HG03139 (cell line): ENCODE data around the gene TMEM74B.
"Not testable (repeated sequence)": the region's sequence is repeated elsewhere in the genome, so short reads cannot be mapped to it uniquely, and the experiment has no call there.

Experiments
- ATAC-seq: cut with Tn5 transposase; IDR thresholded peaks from one replicate; pipeline ENCODE4 v1.9.1; 2021; ENCODE audit not compliant: unreplicated experiment

The TMEM74B gene

DNA sequence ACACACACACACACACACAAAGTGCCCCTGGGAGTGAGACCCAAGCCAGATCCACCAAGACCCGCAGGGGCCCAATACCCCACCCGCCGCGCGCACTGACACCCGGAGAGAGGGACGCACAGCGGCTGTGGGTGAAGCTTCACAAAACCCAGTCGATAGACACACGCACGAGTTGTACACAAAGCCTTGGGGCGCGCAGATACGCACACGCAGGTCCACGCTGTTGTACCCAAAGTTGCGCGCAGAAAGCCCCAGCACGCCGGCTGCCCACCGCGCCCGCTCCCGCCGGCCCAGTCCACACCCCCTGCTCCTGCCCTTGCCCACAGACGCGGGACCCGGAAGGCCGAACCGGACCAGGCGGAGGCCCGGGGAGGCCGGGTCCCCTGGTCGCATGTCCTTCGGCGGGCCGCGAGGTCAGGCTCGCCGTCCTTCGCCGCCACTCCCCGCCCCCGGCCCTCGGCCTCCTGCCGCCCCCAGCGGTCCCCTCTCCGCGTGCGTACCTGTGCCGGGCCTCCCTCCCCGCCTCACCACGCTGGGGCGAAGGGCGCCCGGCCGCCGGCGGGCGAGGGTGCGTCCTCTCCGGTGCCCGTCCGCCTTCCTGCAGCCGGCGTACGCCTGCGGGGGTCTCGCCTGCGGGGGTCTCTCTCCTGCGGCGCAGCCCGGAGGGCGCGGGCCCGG is at the start of gene TMEM74B:
TMEM74B (minus strand) TSS at position 344 of the 678 bp plus-strand sequence. CDS start 1,180 bp downstream, outside the sequence.
- no peak for ATAC-seq

DNA sequence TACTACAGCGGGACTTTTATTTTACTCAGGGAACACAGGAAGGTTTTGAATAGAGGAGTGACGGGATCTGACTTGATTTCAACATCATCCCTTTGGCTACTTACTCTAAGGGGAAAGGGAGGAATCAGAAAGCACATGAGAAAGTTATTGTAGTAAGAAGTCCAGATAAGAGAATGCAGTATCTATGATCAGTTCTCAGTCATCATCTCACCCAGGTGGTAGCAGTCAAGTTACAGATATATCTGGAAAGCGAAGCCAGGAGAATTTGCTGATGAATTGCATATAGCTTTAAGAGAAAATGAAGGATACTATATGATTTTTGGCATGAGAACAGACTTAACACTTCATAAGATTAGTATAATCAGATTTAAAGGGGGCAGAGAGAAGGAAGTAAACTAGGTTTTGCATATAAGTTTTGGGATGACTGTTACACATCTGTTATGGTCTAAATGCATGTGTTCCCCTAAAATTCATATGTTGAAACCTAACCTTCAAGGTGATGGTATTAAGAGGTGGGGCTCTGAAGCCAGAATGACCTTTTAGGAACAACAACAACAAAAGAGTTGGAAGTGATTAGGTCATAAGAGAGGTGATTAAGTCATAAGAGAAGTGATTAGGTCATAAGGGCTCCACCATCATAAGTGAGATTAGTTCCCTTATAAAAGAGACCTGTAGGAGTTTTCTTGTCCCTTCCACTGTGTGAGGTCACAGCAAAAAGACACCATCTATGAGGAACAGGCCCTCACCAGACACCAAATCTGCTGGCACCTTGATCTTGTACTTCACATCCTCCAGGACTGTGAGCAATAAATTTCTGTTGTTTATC is 47.7 kb upstream of the TMEM74B start:
- no peak for ATAC-seq

DNA sequence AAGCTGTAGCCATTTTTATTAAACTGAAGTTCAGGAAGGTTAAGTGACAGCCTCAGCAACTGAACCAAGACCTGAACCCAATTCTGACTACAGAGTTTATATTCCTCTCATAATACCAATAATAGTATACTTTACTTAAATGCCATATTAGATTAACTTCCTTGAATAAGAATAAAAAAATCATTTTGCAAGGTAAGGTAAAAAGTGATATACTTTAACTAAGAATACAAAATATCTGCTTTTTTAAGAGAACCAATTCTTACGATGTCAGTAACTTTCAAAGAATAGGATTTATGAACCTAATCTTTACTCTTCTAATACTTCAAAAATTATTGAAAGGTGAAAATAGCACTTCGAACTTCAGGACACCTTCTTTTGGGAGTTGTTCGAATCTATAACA is 44.8 kb upstream of the TMEM74B start:
- ATAC-seq, result no peak

DNA sequence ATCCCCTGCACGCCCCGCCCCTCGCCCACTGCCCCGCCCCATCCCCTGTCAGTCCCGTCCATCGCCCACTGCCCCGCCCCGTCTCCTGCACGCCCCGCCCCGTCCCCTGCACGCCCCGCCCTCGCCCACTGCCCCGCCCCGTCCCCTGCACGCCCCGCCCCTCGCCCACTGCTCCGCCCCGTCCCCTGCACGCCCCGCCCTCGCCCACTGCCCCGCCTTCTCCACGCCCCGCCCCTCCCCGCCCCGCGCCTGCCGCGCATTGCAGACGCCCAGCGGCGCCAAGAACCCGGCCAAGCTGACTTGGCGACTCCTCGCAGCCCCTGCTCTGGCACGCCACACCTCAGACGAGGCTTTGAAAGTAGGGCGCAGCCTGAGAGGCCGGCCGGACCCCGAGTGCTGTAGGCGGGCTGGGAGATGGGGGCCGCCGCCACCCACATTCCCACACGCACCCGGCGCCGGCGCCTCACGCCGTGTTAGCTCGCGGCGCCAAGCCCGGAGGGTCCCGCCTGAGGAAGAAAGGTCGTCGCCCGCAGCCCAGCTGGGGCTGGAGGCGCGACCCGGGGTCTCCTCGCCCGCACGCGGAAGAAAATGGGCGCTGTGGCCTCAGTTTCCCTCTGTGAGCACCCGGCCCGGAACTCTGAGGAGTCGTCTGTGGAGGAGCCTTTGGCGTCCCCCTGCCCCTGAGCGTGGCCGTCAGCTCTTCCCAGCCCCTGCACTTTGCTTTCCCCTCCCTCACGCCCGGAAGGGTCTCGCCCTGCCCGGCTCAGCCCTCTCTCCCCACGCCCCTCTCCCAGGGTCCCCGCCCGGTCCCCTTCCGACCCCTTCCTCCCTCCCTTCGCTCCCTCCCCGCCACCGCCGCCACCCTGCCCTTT is 41.2 kb upstream of the TMEM74B start, which contains the start of gene RAD21L1:
RAD21L1 (plus strand) TSS at position 262 of the 872 bp plus-strand sequence. CDS start 2,410 bp downstream, outside the sequence.
- no peak for ATAC-seq

DNA sequence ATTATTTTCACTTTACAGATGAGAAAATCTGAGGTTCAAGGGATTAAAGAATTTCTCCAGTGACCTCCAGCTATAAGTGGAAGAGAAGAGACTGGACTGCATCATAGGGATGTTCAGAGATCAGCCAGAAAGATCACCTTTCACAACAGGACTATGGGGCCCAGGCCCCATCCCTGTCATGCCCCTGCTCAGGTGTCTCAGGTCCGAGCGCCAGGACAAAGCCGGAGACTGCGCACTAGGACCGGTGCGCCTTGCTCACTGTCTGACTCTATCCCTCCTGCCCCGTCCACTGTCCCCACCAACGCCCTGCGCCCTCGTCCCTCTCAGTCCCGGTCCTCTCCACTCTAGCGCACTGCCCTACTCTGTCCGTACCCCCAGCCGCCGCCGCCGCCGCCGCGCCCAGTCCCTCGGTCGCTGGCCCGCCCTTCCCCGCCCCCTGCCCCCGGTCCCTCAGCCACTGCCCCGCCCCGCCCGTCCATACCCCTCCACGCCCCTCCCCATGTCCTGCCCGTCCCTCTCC is 40.5 kb upstream of the TMEM74B start:
- no peak for ATAC-seq

DNA sequence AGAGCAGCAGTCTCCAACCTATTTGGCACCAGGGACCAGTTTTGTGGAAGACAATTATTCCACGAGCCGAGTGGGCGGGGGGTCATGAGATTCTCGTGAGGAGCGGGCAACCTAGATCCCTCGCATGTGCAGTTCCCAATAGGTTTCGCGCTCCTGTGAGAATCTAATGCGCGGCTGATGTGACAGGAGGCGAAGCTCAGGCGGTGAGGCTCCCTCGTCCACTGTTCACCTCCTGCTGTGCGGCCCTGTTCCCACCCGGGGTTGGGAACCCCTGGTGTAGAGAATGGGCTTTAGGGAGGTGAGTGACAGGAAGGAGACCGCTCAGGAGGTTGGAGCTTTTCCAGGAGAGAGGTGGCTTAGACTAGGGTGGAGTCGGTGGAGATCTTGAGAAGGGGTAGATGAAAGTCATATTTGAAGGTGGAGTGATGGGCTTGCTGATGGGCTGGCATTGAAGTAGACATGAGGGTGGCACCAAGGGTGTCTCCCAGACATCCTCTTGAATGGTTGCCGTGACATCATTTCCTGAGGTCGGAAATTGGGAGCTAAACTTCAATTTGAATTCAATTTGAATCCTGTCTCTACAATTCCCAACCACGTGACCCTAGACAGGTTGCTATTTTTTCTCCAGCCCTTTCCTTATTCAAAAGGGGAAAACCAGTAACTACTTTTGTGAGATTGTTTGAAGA is 39.6 kb upstream of the TMEM74B start:
- no peak for ATAC-seq

DNA sequence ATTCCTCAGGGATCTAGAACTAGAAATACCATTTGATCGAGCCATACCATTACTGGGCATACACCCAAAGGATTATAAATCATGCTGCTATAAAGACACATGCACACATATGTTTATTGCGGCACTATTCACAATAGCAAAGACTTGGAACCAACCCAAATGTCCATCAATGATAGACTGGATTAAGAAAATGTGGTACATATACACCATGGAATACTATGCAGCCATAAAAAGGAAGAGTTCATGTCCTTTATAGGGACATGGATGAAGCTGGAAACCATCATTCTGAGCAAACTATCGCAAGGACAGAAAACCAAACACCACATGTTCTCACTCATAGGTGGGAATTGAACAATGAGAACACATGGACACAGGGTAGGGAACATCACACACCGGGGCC is 38.0 kb upstream of the TMEM74B start:
- ATAC-seq, result not testable (repeated sequence)

DNA sequence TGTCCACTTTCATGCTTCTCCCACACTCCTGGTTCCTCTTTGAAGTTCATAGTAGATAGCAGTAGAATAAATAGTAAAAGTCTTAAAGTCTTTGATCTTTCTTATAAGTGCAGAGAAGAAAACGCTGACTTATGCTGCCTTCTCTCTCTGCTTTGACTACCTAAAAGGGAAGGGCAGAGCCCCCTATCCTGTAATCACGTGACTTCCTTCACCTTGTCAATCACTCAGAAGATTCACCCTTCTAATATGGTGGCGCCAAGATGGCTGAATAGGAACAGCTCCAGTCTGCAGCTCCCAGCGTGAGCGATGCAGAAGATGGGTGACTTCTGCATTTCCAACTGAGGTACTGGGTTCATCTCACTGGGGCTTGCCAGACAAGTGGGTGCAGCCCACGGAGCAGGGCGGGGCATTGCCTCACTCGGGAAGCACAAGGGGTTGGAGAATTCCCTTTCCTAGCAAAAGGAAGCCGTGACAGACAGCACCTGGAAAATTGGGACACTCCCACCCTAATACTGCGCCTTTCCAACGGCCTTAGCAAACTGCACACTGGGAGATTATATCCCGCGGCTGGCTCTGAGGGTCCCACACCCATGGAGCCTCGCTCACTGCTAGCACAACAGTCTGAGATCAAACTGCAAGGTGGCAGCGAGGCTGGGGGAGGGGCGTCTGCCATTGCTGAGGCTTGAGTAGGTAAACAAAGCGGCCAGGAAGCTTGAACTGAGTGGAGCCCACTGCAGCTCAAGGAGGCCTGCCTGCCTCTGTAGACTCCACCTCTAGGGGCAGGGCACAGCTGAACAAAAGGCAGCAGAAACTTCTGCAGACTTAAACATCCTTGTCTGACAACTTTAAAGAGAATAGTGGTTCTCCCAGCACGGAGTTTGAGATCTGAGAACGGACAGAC is 32.0 kb upstream of the TMEM74B start:
- not testable (repeated sequence) for ATAC-seq

DNA sequence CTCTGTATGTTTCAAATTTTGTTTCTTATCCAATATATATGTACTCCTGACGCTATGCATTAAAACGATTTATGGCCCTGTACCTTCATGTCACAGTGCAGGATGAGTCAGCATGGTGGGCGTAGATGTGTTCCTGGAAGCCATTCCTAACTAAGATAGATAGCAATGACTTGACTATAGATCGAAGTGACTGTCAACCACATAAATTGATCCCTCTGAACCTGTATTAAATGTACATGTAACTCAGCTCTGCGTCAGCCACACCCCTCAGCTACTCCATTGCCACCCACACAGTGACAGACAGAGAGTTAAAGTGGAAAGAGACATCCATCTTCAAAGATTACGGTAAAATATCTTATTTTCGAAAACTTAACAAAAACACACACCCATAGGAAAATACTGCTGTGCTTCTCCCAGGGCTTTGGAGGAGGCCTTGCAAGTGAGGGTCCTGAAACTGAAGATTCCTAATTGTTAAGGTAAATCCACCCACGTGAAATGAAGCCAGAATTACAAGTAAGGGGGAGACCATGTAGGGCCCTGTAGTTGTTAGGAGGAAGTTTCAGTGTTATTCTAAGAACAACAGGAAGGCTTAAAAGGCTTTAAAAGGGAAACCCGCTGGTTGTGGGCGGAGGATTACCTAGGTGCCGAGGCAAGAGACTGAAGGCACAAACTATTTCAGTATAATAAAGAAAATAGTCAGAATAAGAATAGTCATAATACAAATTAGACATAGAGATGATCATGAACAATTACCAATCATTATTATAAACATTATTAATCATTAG is 30.8 kb upstream of the TMEM74B start:
- ATAC-seq, result no peak

DNA sequence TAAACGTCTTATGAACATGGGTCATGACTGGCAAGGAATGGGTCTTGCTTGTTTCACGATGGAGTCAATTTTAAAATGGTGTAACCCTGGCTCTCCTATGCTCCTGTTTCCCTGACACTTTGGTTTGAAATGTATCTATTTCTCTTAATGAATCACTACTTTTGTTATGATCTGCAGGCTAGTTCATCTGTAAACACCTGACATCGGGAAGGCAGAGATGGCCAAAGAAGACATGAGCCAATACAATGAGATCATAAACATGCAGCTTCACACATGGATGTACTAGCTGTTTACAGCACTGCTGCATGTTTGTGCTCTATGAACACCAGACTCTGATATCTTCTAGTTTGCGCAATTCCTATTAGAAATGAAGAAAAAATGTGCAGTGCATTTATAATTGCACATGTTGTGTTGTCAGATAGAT is 30.1 kb upstream of the TMEM74B start:
- ATAC-seq, result no peak

DNA sequence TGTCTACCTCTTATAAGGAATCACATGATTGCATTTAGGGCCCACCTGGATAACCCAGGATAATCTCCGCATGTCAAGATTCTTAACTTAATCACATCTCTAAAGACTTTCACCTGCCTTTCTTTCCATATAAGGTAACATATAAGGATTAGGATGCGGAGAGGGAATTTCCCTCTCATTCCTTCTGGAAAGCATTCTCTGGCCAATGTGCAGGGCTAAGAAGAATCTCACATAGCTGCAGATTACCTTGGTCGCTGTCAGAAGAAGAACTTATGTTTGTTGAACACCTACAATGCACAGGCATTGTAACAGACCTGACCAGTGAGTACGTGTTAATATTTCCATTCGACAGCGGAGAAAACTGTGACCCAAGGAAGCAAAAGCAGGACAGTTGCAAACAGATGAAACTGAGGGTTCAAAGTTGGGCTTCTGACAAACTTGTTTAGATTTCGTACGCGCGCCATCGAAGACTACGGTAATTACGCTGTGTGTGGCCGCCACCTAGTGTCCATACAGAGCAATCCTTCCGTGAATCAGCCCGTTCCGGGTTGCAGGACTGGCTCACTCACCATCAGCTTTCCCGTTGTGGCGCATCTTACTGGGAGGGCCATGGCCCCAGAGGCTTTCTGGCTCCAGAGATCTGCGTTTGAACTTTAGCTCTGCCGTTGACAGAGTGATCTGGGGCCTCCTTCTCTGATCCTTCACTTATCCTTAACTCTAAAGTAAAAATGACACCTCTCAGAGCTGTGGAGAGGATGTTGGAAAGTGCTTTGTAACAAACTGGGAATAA is 28.0 kb upstream of the TMEM74B start:
- peak; percentile 67 for ATAC-seq

DNA sequence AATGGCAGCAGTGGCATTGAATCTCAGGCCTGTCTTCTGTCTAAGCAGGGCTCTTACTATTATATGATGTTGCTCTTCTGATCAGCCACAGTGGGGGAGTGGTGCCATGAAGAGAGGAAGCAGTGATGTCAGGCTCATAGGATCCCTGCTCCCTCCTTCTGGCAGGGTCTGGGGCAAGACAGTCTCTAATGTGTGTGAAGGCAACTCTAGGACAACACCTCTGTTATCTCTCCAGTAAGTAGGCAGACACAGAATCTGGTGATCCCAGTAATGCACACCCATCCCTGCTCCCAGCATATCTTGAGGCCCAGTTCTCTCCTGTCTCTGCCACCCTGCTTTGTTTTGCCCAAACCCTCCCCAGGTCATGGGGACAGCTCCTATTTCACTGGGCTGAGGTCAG is 27.2 kb upstream of the TMEM74B start:
- ATAC-seq, result no peak

DNA sequence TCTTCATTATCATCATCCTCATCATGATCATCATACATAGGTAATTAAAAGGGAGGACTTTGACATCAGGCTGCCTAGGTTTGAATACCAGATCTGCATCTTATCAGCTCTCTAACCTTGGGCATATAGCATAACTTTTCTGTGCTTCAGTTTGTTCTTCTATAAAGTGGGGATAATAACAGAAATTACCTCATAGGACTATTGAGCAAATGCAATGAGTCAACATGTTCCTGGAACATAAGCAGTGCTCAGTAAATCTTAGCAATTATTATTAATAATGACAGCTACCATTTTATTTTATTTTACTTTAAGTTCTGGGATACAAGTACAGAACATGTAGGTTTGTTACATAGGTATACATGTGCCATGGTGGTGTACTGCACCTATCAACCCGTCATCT is 25.7 kb upstream of the TMEM74B start:
- ATAC-seq, result no peak

DNA sequence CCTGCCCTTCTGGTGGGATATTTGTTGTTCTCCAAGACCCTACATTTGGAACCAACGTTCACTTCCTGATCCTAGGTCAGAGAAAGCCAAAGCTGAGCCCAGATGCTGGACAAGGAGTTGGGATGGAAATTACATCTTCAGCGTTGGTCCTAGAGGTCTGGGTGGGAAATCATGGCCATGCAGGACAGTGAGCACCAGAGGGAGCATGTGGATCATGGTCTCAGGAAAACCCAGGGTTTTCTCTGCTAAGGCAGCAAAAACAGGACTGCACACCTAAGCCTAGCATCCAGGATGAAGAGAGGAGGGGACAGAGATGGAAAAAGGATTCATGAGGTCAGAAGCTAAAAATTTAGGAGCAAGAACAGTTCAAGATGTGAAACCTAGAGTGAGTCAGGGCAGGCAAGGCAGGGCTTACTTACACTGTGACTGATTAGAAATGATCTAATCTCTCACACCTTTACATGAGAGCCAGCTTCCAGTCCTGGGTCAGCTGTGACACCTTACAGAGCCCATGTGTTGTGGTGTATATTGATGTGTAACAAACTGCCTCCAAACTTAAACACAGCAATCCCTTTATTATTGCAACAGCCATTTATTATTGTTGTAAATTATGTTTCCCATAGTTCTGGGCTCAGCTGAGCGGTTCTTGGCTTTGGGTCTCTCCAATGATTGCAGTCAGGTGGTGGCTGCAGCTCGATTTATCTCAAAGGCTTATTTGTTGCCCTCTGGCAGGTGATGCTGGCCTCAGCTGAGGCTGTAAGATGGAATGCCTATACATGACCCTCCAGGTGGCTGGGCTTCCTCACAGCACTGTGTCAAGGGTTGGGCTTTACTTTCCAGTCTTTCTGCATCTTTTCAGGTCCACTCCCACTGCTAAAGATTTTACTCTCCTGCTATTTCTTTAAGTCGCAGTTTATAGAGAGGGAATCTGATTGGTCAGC is 24.9 kb upstream of the TMEM74B start:
- no peak for ATAC-seq

DNA sequence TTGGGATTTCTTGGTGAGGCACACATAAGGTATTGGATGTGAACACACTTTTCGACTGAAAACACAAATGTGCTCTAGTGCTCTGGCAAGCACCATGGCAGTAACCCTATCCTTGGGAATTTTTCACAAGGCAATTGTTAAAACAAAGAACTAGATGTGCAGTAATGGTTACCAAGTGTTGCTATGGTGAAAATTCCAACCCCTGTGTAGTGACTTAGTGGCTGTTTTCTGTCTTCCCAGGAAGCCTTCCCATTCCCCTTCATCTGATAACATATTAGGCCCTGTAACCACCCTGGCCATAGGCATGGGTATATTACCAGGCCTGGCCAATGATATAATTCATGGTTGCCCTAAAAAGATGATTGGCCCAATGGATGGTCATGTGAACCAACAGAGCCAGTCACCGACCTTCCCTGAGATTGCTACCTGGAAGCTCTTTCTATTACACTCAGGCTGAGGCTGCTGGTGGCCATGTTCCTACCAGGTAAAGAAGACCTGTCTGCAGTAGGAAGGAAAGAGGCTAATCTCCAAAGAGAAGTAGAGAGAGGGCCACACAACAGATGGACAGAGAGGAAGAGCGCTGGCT is 22.6 kb upstream of the TMEM74B start:
- no peak for ATAC-seq

DNA sequence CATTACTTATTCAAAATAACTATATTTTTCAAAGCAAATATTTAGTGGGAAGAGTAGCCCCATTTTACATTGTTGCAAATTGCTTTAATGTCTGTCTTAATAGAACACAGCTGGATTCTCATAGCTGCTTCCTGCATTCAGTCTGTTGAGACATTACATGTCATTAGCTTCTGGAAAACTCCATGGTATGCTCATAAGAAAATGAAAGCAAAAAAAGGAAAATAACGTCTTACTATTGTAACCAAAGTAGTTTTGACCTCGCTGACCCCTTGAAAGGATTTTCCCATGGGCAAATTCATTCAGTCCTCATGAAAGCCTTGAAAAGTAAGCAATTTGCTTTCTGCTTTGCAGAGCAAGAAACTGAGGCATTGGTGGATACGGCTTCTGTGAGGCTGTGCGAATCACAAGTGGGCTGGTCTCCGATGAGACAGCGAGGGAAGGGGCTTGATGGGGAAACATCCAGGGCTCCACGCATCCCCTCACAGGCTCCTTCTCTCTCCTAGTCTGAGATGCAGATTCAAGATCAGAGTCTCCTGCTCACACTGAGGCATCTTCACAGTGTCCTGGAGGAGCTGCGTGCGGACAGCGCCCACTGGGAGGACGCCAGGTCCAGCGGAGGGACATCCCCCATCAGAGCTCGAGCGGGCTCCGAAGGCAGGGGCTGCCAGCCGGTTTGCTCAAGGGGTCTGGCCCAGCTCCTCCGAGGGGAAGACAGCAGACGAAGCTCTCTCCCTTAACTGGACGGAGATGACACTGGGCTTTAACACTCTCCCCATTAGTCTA is 21.8 kb upstream of the TMEM74B start:
- no peak for ATAC-seq
